H1 (cell line): ENCODE measurements around the gene MYH9. TPM values are rescaled to one million over a fixed set of nuclear protein-coding genes. Genes with fewer than 3 reads are reported as not detected.

ENCODE experiments used
- CTCF ChIA-PET: fragments of 300-600 bp; sonication (Branson Sonifier 250); formaldehyde crosslinking; loops from one replicate; lab custom pipeline; 2021; ENCODE audit not compliant: partially characterized antibody; lab: Charles Lee
- POLR2A ChIA-PET: fragments of 300-600 bp; sonication (Branson Sonifier 250); formaldehyde crosslinking; loops from one replicate; lab custom pipeline; 2021; ENCODE audit warnings: inconsistent platforms; ENCODE audit not compliant: partially characterized antibody; lab: Charles Lee
- DNase-seq, 2 experiments: peaks; one replicate each; pipeline versions ENCODE4 v3.0.0 to v3.0.0-alpha.2; 2010 to 2022; ENCODE audit warnings: low spot score in 2 of 2, low read depth in 1 of 2, mixed read lengths in 1 of 2
- FAIRE-seq: peaks from 2 replicates; lab custom pipeline; 2011; peaks lifted over from hg19 to GRCh38; lab: Jason Lieb, UNC
- H2AFZ ChIP-seq: 2 replicates; pipeline ENCODE4 v1.8.1; 2012; ENCODE audit warnings: low read length, inconsistent platforms
- H2AK5ac ChIP-seq: 2 replicates; pipeline ENCODE4 v1.6.1; 2013; ENCODE audit warnings: low read depth, low read length
- H2BK120ac ChIP-seq: replicated peaks from 2 replicates; pipeline ENCODE3; 2013; ENCODE audit warnings: low read depth, low read length, inconsistent platforms
- H2BK12ac ChIP-seq: 2 replicates; pipeline ENCODE4 v1.6.1; 2013; ENCODE audit warnings: low read depth, low read length
- H2BK15ac ChIP-seq: 2 replicates; pipeline ENCODE4 v1.6.1; 2013; ENCODE audit warnings: low read length
- H2BK20ac ChIP-seq: 2 replicates; pipeline ENCODE4 v1.6.1; 2013; ENCODE audit warnings: low read length
- H2BK5ac ChIP-seq: 2 replicates; pipeline ENCODE4 v1.6.1; 2013; ENCODE audit warnings: low read depth, low read length
- H3K14ac ChIP-seq: 2 replicates; pipeline ENCODE4 v1.6.1; 2013; ENCODE audit warnings: inconsistent platforms; ENCODE audit not compliant: insufficient read length
- H3K18ac ChIP-seq: 2 replicates; pipeline ENCODE4 v1.6.1; 2013; ENCODE audit warnings: low read length; ENCODE audit errors: extremely low read depth
- H3K23ac ChIP-seq: 2 replicates; pipeline ENCODE4 v1.6.1; 2013; ENCODE audit warnings: inconsistent platforms; ENCODE audit not compliant: insufficient read length
- H3K23me2 ChIP-seq: 2 replicates; pipeline ENCODE4 v1.6.1; 2013; ENCODE audit warnings: low read depth, low read length
- H3K27ac ChIP-seq: 2 replicates; pipeline ENCODE4 v1.6.1; 2011; ENCODE audit warnings: low read depth, low read length, inconsistent platforms
- H3K27me3 ChIP-seq, 4 experiments: replicated peaks in 1 of 4; 1 replicate in 1 of 4; 2 replicates in 3 of 4; pipeline versions ENCODE4 v1.6.1 to v1.8.1; 2011 to 2013; ENCODE audit warnings: low read length in 3 of 4, mild to moderate bottlenecking in 3 of 4, inconsistent platforms in 2 of 4, mixed read lengths in 2 of 4, moderate library complexity in 1 of 4; ENCODE audit not compliant: control insufficient read depth in 3 of 4, insufficient read depth in 3 of 4; ENCODE audit errors: extremely low read depth in 1 of 4
- H3K36me3 ChIP-seq, 4 experiments: 2 replicates each; pipeline versions ENCODE4 v1.6.1 to v1.8.1; 2011 to 2013; ENCODE audit warnings: mild to moderate bottlenecking in 4 of 4, low read length in 3 of 4, moderate library complexity in 2 of 4, control low read depth in 1 of 4, inconsistent platforms in 1 of 4; ENCODE audit not compliant: insufficient read depth in 4 of 4, control insufficient read depth in 2 of 4
- H3K4ac ChIP-seq: replicated peaks from 2 replicates; pipeline ENCODE3; 2013; ENCODE audit warnings: low read length, low read depth, mixed read lengths, inconsistent platforms; ENCODE audit not compliant: insufficient read length
- H3K4me1 ChIP-seq, 4 experiments: replicated peaks in 1 of 4; 1 replicate in 1 of 4; 2 replicates in 3 of 4; pipeline versions ENCODE4 v1.6.1 to v1.8.1; 2011 to 2013; ENCODE audit warnings: low read length in 3 of 4, inconsistent platforms in 2 of 4, mixed read lengths in 1 of 4; ENCODE audit not compliant: insufficient read depth in 4 of 4, control insufficient read depth in 3 of 4
- H3K4me2 ChIP-seq, 2 experiments: 2 replicates each; pipeline versions ENCODE4 v1.6.1 to v1.8.1; 2011 to 2013; ENCODE audit warnings: low read depth in 2 of 2, low read length in 2 of 2, control low read depth in 1 of 2, inconsistent platforms in 1 of 2, mild to moderate bottlenecking in 1 of 2; ENCODE audit not compliant: insufficient read depth in 1 of 2
- H3K4me3 ChIP-seq, 4 experiments: fragments of 200-600, 300-600 bp in 1 of 4; sonication (generic), shearing (Covaris generic), sonication (Bioruptor Twin) in 1 of 4; 2 replicates each; pipeline versions ENCODE4 v1.5.1 to v1.8.1; 2011 to 2016; ENCODE audit warnings: low read length in 4 of 4, low read depth in 3 of 4, control low read depth in 2 of 4, inconsistent platforms in 2 of 4, mild to moderate bottlenecking in 2 of 4, mixed read lengths in 1 of 4, moderate library complexity in 1 of 4; ENCODE audit not compliant: insufficient read depth in 2 of 4; ENCODE audit errors: extremely low read depth in 1 of 4
- H3K56ac ChIP-seq: replicated peaks from 2 replicates; pipeline ENCODE3; 2013; ENCODE audit warnings: low read depth, mild to moderate bottlenecking, mixed read lengths, low read length, inconsistent platforms; ENCODE audit not compliant: insufficient read length
- H3K79me1 ChIP-seq: 2 replicates; pipeline ENCODE4 v1.6.1; 2013; ENCODE audit warnings: low read depth, low read length, control low read depth
- H3K79me2 ChIP-seq, 2 experiments: 2 replicates each; pipeline versions ENCODE4 v1.6.1 to v1.8.1; 2012 to 2013; ENCODE audit warnings: low read length in 2 of 2, mild to moderate bottlenecking in 2 of 2, inconsistent platforms in 1 of 2; ENCODE audit not compliant: insufficient read depth in 2 of 2, control insufficient read depth in 1 of 2
- H3K9ac ChIP-seq, 4 experiments: replicated peaks in 1 of 4; 1 replicate in 1 of 4; 2 replicates in 3 of 4; pipeline versions ENCODE4 v1.6.1 to v1.8.1; 2011 to 2013; ENCODE audit warnings: low read depth in 3 of 4, low read length in 3 of 4, control low read depth in 2 of 4, mild to moderate bottlenecking in 2 of 4, moderate library complexity in 2 of 4, inconsistent platforms in 1 of 4; ENCODE audit errors: extremely low read depth in 1 of 4
- H3K9me3 ChIP-seq, 2 experiments: 2 replicates each; pipeline versions ENCODE4 v1.6.1 to v1.8.1; 2012 to 2013; ENCODE audit warnings: mild to moderate bottlenecking in 2 of 2, moderate library complexity in 2 of 2, control low read depth in 1 of 2, inconsistent platforms in 1 of 2, low read depth in 1 of 2, low read length in 1 of 2, mixed read lengths in 1 of 2; ENCODE audit not compliant: insufficient read depth in 2 of 2
- H4K20me1 ChIP-seq, 2 experiments: replicated peaks in 1 of 2; 2 replicates each; pipeline versions ENCODE3 to v1.8.1; 2011 to 2013; ENCODE audit warnings: inconsistent platforms in 2 of 2, low read length in 2 of 2, mild to moderate bottlenecking in 1 of 2; ENCODE audit not compliant: insufficient read depth in 2 of 2, control insufficient read depth in 1 of 2
- H4K5ac ChIP-seq: 2 replicates; pipeline ENCODE4 v1.6.1; 2013; ENCODE audit warnings: low read length, low read depth, mixed read lengths, inconsistent platforms; ENCODE audit not compliant: insufficient read length
- H4K8ac ChIP-seq: 2 replicates; pipeline ENCODE4 v1.8.0; 2013; ENCODE audit warnings: mild to moderate bottlenecking, moderate library complexity, low read length, inconsistent platforms; ENCODE audit not compliant: insufficient read depth; ENCODE audit errors: extremely low read depth
- H4K91ac ChIP-seq: replicated peaks from 2 replicates; pipeline ENCODE3; 2013; ENCODE audit warnings: low read length, mixed read lengths, inconsistent platforms; ENCODE audit not compliant: insufficient read length
- BACH1 ChIP-seq: IDR thresholded peaks from 2 replicates; pipeline ENCODE4 v1.6.1; 2012; ENCODE audit warnings: low read length, improper control_type of control experiment
- CREB1 ChIP-seq: IDR thresholded peaks from 2 replicates; pipeline ENCODE4 v1.6.1; 2012; ENCODE audit warnings: inconsistent platforms
- EP300 ChIP-seq, 2 experiments: IDR thresholded peaks; 1 replicate in 1 of 2; 2 replicates in 1 of 2; pipeline ENCODE4 v1.6.1; 2011 to 2012; ENCODE audit warnings: low read depth in 2 of 2, low read length in 2 of 2, mild to moderate bottlenecking in 2 of 2, borderline replicate concordance in 1 of 2, inconsistent platforms in 1 of 2, moderate library complexity in 1 of 2
- POLR2AphosphoS5 ChIP-seq: IDR thresholded peaks from 2 replicates; pipeline ENCODE4 v1.6.1; 2011; ENCODE audit warnings: low read depth, low read length
- SAP30 ChIP-seq: fragments of 300-600 bp; sonication (generic); IDR thresholded peaks from 2 replicates; pipeline ENCODE4 v1.7.1; 2012; ENCODE audit warnings: low read length, moderate library complexity, mild to moderate bottlenecking, inconsistent platforms; ENCODE audit not compliant: insufficient read depth, insufficient replicate concordance
- SRF ChIP-seq: IDR thresholded peaks from 2 replicates; pipeline ENCODE4 v1.6.1; 2011; ENCODE audit warnings: mild to moderate bottlenecking, low read depth, low read length, moderate library complexity
- TAF7 ChIP-seq: optimal IDR thresholded peaks from 2 replicates; pipeline ENCODE3; 2011; ENCODE audit warnings: low read depth, mild to moderate bottlenecking, inconsistent platforms, low read length, moderate library complexity, borderline replicate concordance
- WGBS, 2 experiments: shearing (Covaris generic) in 1 of 2; methylation state at CpG; one replicate each; pipeline versions ENCODE4 v1.1.6 to v1.1.7; 2013 to 2015; ENCODE audit warnings: low lambda C conversion rate in 2 of 2, mixed read lengths in 2 of 2, inconsistent platforms in 1 of 2, low coverage in 1 of 2, missing lambda C conversion rate in 1 of 2; ENCODE audit not compliant: insufficient replicate concordance in 2 of 2, insufficient coverage in 1 of 2, insufficient read length in 1 of 2; ENCODE audit errors: extremely low coverage in 1 of 2, missing lambda C conversion rate in 1 of 2; 5-methylcytosine and 5-hydroxymethylcytosine counted together
- polyA plus RNA-seq, 7 experiments: library from polyadenylated mRNA; depleted of rRNA in 3 of 7; stranded (reverse) in 5 of 7; unstranded in 2 of 7; fragments of >200 nt in 5 of 7; fragments of 200-250 nt in 2 of 7; gene quantifications; 1 replicate in 5 of 7; 2 replicates in 1 of 7; 4 replicates in 1 of 7; pipeline versions ENCODE4 v1.2.1 to v1.2.3, GENCODE V29; 2011 to 2013; ENCODE audit warnings: missing spikeins in 2 of 7, mixed read lengths in 2 of 7
- total RNA-seq: library from RNA; stranded (reverse); fragmentation: NEBNext Ultra II Directional; extraction: Animal tissue kit (Norgen Biotek cat#: 25700); gene quantifications from 2 replicates; pipeline ENCODE4 v1.2.1, GENCODE V29; 2021
- TF ChIP-seq, protein P1 (sequence below): IDR thresholded peaks from 2 replicates; pipeline ENCODE4 v1.6.1; 2011; ENCODE audit warnings: low read length, improper control_type of control experiment

The MYH9 gene
- total and polyA plus RNA-seq, 2 of the 8 experiments (the other 6 are each of a cell fraction or from before 2014, with no cell fraction given), result 24.9 to 322 TPM

DNA sequence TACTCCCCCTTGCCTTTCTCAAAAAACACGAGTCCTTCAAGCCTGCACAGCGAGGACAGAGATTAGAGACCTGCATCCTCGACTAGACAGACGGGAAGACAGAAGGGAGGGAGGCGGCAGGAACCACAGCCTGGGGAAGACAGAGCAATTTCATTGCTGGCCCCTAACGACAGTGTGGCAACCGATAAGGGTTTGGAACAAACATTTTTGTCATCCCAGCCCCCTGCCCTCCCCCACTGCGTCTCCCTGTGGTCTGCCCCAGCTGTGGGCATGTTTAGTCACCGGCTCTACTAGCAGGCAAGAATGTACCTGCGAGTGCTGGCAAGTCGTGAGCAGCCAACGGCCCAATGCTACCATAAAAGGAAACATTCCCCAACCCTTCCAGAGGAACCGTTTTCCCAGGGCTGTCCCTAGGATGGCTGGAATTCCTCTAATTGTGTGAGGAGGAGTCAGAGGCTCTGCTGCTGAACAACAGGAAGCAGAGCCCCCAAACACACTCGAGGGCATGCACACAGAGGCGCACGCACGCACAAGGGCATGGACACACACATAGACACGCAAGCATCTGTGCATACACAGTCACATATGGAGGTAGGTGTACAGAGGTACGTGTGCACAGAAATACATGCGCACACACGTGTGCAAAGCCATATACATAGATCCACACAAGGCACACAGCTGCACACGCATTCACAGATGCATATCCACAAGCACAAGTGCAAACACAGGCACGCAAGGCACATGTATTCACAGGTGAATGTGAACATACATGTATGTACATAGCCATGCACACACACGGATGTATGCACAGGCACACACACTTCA, 58.3 kb downstream of the MYH9 start:
- H3K79me2 ChIP-seq, result peaks cover 0 to 79% of the 10 kb centered on the region in 2 experiments; a peak in 2 of 4 replicates
- peaks cover 13% of the 10 kb centered on the region for H3K79me1 ChIP-seq
- H3K9ac ChIP-seq, result peak overlapping the region; percentile 67 to 94 (median 83)
- H2BK12ac ChIP-seq, result peak overlapping the region; percentile 100
- H3K18ac ChIP-seq, result peak overlapping the region; percentile 74
- H2AK5ac ChIP-seq, result peak overlapping the region; percentile 100
- no peak overlapping the region for H3K56ac ChIP-seq
- peaks cover under 1 to 35% of the 10 kb centered on the region in 2 experiments for H4K20me1 ChIP-seq
- H4K5ac ChIP-seq, result peak overlapping the region; percentile 75
- peak overlapping the region; percentile 94 for H4K91ac ChIP-seq
- H3K27ac ChIP-seq, result peak overlapping the region; percentile 98
- peak overlapping the region; percentile 58 for H3K23ac ChIP-seq
- no peaks in the 10 kb centered on the region for H3K27me3 ChIP-seq
- peak overlapping the region; percentile 96; the same call in 1 of the 2 replicates for H4K8ac ChIP-seq
- H3K4me3 ChIP-seq, result peak overlapping the region in 2 of 4 experiments; percentile 3 to 21; a peak in 2 of 8 replicates
- peak; percentile 80 to 94 for DNase-seq
- POLR2A ChIA-PET, result interaction anchor here (0.6 to 4.2 kb wide), 34 partner anchors 8 to 214 kb away, joined by 3 to 39 read pairs (median 4); partner anchors contain the start of genes EIF3D, FOXRED2, MYH9 and TXN2
- H3K4ac ChIP-seq, result peak overlapping the region; percentile 97
- no peaks in the 10 kb centered on the region for H3K9me3 ChIP-seq
- H3K4me1 ChIP-seq, result peaks cover 9 to 38% (median 29%) of the 10 kb centered on the region in 4 experiments
- no peak overlapping the region for H2AFZ ChIP-seq
- WGBS, 2 experiments, result 33% methylated on average over 23 of the region's 24 CpGs; no CpG with 5 or more reads in 1 of the 2 experiments
- CTCF ChIA-PET, result interaction anchor here (0.8 to 6.7 kb wide), 7 partner anchors 10 to 157 kb away, joined by 3 to 37 read pairs (median 13); no protein-coding TSS in a partner anchor
- H2BK5ac ChIP-seq, result peak overlapping the region; percentile 98
- no peaks in the 10 kb centered on the region for H3K23me2 ChIP-seq
- peak overlapping the region; percentile 98 for H2BK120ac ChIP-seq
- peak; percentile 86 for FAIRE-seq
- peaks cover 15 to 36% (median 25%) of the 10 kb centered on the region in 4 experiments; a peak in 7 of 8 replicates for H3K36me3 ChIP-seq
- H3K14ac ChIP-seq, result peak overlapping the region; percentile 91
- H2BK15ac ChIP-seq, result peak overlapping the region; percentile 73
- peak overlapping the region; percentile 60 to 76 for H3K4me2 ChIP-seq
- peak overlapping the region; percentile 38; the same call in 1 of the 2 replicates for H2BK20ac ChIP-seq
- no peak for TF ChIP-seq BACH1
- peak; percentile 55 for TF ChIP-seq CREB1
- TF ChIP-seq TAF7, result peak; percentile 16
- TF ChIP-seq SAP30, result no peak
- TF ChIP-seq EP300 (IDR thresholded peaks at IDR 0.05; ENCODE audit: borderline replicate concordance in 1 of 2, low read depth in 2 of 2, low read length in 2 of 2), result peak in 1 of 2 experiments; percentile 98; a peak in 2 of 3 replicates
- TF ChIP-seq POLR2AphosphoS5, result peak; percentile 98
- TF ChIP-seq SRF, result peak; percentile 100
- TF ChIP-seq, protein P1, sequence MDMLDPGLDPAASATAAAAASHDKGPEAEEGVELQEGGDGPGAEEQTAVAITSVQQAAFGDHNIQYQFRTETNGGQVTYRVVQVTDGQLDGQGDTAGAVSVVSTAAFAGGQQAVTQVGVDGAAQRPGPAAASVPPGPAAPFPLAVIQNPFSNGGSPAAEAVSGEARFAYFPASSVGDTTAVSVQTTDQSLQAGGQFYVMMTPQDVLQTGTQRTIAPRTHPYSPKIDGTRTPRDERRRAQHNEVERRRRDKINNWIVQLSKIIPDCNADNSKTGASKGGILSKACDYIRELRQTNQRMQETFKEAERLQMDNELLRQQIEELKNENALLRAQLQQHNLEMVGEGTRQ, result no peak
